OCI-M2 (cell line): ENCODE results near the gene POLR1E.
"Not testable (repeated sequence)": the region's sequence is repeated elsewhere in the genome, so short reads cannot be mapped to it uniquely, and the experiment has no call there.

Source experiments
- DNase-seq: peaks from one replicate; lab custom pipeline; 2025; ENCODE audit not compliant: unreplicated experiment; lab: John Stamatoyannopoulos, UW

POLR1E gene

DNA sequence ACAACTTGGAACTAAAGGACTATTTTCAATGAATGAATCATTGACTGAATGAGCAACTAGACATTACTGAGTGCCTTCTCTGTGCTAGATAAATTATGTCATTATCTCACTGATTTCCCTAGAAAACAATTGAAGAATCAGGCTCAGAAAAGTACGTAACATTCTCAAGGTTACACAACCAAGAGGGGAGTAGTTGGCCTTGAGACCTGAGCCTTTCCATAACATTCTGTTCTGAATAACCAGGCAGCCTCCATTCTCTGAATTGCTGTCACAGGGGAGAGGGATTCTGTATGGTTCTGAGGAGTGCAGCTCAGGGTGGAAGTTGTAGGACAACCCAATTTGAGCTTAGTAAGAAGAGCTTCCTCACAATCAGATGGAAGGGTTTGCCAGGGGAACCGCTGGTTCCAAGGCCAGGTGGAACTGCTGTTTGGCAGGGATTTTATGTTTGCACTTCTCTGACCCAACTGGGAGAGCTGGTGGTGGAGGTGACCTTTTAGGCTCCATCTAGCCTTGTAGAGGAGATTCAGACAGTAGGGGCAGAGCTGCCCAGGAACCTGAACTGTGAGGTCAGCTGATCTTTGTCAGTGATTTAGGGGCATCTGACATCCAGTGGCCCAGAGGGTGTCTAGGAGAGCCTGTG, 16.3 kb downstream of the POLR1E start:
- DNase-seq = no peak

GRCh38 chr9:37503736-37504135, 18.0 kb downstream of the POLR1E start:
- no peak for DNase-seq

DNA sequence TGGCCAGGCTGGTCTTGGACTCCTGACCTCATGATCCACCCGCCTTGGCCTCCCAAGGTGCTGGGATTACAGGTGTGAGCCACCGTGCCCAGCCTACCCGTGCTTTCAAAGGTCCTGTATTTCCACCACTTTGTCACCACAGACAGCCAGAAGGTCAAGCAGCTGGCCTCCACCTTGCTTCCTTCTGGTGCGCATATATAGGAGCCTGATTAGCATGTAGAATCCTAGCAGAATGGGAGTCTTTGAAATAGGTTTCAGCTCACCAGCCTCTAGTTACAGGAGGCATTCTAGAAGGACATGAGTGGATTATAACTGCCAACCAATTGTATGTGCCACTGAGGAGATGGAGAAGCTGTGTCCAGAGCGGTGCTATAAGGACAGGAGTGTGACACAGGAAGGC, 18.9 kb downstream of the POLR1E start:
- no peak for DNase-seq

GRCh38 chr9:37507566-37508134, 21.9 kb downstream of the POLR1E start:
- no peak for DNase-seq

GRCh38 chr9:37508135-37508833, 22.5 kb downstream of the POLR1E start:
- DNase-seq = no peak

DNA sequence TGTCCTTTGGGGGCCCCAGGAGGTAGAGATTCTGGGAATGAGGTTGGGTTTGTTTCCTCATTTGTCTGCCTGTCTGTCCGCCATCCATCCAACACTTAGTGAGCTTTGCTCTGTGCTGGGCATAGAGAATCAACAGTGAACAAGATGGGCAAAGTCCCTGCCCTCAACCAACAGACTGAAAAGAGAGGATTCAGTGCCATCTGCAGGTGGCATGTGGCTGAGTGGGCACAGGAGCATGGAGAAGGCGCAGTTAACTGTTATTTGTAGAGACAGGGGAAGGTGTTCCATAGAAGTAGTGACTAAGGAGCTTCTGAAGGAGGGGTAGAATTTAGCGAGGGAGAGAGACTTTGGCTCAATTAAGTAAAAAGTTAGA, 23.1 kb downstream of the POLR1E start:
- DNase-seq = no peak

DNA sequence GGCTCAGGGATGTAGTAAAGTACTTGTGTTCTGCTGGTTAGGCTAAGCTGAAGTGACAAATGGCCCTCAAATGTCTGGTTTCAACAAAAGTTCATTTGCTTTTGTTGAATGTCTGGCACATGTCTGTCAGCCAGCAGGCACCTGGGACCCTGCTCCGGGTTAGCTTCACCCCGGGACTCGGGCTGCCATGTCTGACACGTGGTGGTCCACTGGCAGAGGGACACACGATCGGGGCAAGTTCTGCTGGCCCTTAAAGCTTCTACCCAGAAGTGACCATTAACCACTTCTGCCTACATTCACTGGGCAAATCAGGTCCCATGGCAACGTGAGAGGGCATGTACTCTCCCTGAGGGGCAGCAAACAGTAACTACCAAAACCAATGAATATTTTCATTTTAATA, 23.8 kb downstream of the POLR1E start:
- DNase-seq = no peak

GRCh38 chr9:37510053-37510452, 24.3 kb downstream of the POLR1E start:
- DNase-seq = not testable (repeated sequence)

DNA sequence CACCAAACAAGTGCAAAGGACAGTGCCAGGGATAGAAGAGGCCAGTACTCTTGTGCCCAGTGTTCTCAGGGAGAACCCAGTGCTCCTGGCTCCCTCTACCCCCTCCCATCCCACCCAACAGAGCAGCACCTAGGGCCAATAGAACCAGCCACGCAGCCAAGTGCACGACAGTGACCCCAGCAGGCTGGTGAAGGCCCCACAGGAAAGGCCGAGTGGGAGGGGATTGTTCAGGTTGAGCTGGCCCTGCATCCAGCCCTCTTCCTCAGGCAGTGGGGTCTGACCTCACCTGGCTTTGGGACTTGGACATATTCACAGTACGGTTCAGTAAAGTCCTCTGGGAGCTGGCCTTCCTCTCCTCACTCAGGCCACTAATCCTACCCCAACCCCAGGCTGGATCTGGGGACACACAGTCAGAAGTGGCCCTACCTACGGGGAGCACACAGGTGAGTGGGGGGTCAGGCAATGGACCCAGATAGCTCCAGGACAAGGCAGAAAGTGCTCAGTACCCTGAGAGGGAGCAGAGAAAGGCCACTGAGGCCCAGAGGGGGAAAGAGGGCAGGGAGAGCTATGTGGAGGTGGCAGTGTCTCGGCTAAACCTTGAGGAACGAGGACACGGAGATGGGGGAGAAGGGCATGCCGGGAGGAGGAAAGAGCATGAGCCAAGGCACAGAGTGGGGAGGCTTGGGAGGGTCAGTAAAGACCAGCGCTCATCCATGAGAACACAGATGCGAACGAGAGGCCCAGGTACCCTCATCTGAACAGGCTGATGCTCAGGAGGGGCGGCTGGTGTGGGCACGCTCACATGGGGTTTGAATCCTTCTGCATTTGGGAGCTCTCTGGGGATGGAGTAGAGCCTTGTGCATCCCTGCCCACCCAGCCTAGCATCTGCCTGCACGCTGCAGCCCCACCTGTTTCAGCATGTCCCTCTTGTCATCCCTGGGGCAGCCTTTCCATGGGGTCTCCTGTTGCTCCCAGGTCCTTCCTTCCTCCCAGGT, 25.6 kb downstream of the POLR1E start:
- DNase-seq = no peak

GRCh38 chr9:37512437-37512836, 26.7 kb downstream of the POLR1E start:
- no peak for DNase-seq

DNA sequence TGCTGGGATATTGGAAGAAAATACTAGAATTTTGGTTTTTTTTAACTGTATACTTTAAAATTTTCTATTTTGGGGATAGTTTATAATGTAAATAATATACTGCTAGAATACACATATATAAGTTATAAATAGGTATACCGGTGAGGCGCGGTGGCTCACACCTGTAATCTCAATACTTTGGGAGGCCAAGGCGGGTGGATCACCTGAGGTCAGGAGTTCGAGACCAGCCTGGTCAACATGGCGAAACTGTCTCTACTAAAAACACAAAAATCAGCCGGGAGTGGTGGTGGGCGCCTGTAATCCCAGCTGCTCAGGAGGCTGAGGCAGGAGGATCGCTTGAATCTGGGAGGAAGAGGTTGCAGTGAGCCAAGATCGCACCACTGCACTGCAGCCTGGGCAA, 28.7 kb downstream of the POLR1E start:
- not testable (repeated sequence) for DNase-seq

GRCh38 chr9:37514999-37515398, 29.3 kb downstream of the POLR1E start:
- DNase-seq = no peak

- no peak for DNase-seq
These were observed 30.0 kb downstream of the POLR1E start for GRCh38 chr9:37515620-37516258.

DNA sequence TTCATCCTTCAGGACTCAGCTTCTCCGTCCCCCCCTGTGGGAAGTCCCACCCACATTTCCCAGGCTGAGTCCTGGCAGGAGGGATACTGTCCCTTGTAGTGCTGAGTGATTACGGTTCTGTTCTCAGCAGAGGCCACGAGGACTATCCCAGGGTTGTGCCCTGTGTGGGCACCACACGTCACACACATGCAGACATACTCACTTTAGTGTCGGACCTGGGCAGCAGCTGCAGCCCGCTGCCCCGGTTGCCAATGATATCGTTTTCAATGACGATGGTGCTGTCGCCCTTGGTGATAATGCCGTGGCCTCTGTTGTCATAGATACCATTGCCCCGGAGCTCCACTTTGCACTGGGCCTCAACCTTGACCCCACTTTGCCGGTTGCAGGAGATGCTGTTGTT, 32.2 kb downstream of the POLR1E start:
- no peak for DNase-seq

GRCh38 chr9:37520641-37521040, 34.9 kb downstream of the POLR1E start:
- no peak for DNase-seq

- DNase-seq = no peak
These were observed 35.4 kb downstream of the POLR1E start for GRCh38 chr9:37521111-37521510.

- DNase-seq = no peak
These were observed 37.2 kb downstream of the POLR1E start for GRCh38 chr9:37522971-37523370.

- no peak for DNase-seq
These were observed 38.2 kb downstream of the POLR1E start for GRCh38 chr9:37523916-37524315.

DNA sequence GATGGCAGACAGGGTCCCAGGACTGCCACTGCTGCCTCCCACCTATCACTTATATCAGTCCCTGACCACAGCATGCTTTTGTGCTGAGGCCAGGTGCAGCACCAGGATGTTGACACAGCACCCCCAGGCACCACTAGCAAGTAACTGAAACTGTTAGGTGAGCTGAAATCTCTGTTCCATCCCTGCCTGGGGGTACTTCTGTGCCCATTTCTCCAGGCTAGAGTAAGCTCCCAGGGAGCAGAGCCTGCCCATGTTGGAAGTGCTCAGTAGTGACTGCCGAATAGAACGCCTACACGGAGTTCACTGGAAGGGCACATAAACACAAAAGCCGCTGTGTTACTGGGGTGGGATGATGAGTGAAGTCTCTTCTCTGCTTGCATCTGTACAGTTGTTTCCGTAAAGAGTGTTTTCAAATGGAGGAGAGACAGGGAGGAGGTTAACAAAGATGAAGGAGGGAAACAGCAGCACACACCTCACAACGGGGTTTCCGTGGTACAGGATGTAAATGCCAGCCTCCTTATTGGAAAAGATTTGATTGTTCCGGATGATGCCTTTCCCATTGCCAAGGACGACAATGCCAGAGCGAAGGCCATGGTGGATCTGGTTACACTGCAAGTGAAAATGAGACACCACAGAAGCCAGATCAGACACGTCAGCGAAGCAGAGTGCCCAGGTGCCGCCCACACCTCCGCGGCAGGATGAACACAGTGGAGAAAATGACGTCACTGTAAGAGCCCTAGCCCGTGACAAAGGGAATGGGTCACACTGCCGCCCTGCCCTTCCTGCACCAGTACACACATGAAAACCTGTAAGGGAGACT, 43.1 kb downstream of the POLR1E start:
- DNase-seq = no peak

GRCh38 chr9:37531699-37532098, 46.0 kb downstream of the POLR1E start:
- DNase-seq = no peak
